HCT116 (cell line): Measurements from ENCODE around the gene F7.

ENCODE experiments used
- ATF3 ChIP-seq: IDR thresholded peaks from 2 replicates; pipeline ENCODE4 v1.6.1; 2012
- CEBPB ChIP-seq: IDR thresholded peaks from 2 replicates; pipeline ENCODE4 v1.6.1; 2012; ENCODE audit warnings: low read depth
- CTCF ChIP-seq, 3 experiments: fragments of 200-600 bp in 1 of 3; sonication (generic) in 1 of 3; IDR thresholded peaks in 2 of 3; conservative IDR thresholded peaks in 1 of 3; 2 replicates each; pipeline ENCODE4 v1.5.1; 2012 to 2017; ENCODE audit warnings: low read depth in 2 of 3, low read length in 2 of 3, antibody characterized with exemption in 1 of 3, borderline replicate concordance in 1 of 3, control low read depth in 1 of 3, mild to moderate bottlenecking in 1 of 3, mixed read lengths in 1 of 3, mixed run types in 1 of 3, moderate library complexity in 1 of 3; ENCODE audit not compliant: insufficient read depth in 1 of 3
- EZH2 ChIP-seq: fragments of 200-600 bp; sonication (generic); IDR thresholded peaks from 2 replicates; pipeline ENCODE4 v1.6.1; 2017; ENCODE audit warnings: antibody characterized with exemption, mixed run types
- EZH2phosphoT487 ChIP-seq: fragments of 200-600 bp; IDR thresholded peaks from 2 replicates; pipeline ENCODE4 v1.6.1; 2018; ENCODE audit warnings: antibody characterized with exemption, borderline replicate concordance
- POLR2A ChIP-seq: IDR thresholded peaks from 2 replicates; pipeline ENCODE4 v1.7.0; 2011; ENCODE audit warnings: borderline replicate concordance; ENCODE audit not compliant: insufficient read depth, insufficient read length; ENCODE audit errors: extremely low read depth
- RAD21 ChIP-seq: IDR thresholded peaks from 2 replicates; pipeline ENCODE4 v1.6.1; 2012; ENCODE audit warnings: low read depth, mild to moderate bottlenecking
- SP1 ChIP-seq: IDR thresholded peaks from 2 replicates; pipeline ENCODE4 v1.6.1; 2012; ENCODE audit warnings: low read depth
- TCF7L2 ChIP-seq: IDR thresholded peaks from 2 replicates; pipeline ENCODE4 v1.7.0; 2011; ENCODE audit warnings: borderline replicate concordance, inconsistent platforms; ENCODE audit not compliant: insufficient read depth, insufficient read length; ENCODE audit errors: extremely low read depth
- YY1 ChIP-seq: IDR thresholded peaks from 2 replicates; pipeline ENCODE4 v1.6.1; 2011; ENCODE audit warnings: low read length, low read depth, moderate library complexity, mild to moderate bottlenecking; ENCODE audit not compliant: insufficient replicate concordance; ENCODE audit errors: extremely low read depth
- ZNF274 ChIP-seq: fragments of 200-500 bp; sonication (Bioruptor generic); IDR thresholded peaks from 2 replicates; pipeline ENCODE4 v1.6.1; 2014; ENCODE audit warnings: mild to moderate bottlenecking, low read depth, low read length, inconsistent platforms

GRCh38 chr13:113138792-113139551 lies 33.4 kb downstream of the F7 start:
- TF ChIP-seq YY1 = no peak
- no peak for TF ChIP-seq ATF3
- no peak for TF ChIP-seq RAD21
- no peak for TF ChIP-seq CTCF (IDR thresholded peaks at IDR 0.05 in 2 of 3, conservative IDR thresholded peaks at IDR 0.05 in 1 of 3; ENCODE audit: borderline replicate concordance in 1 of 3, insufficient read depth in 1 of 3, low read depth in 2 of 3, low read length in 2 of 3)
- TF ChIP-seq ZNF274 = no peak
- TF ChIP-seq EZH2 = no peak
- no peak for TF ChIP-seq EZH2phosphoT487
- TF ChIP-seq POLR2A = no peak
- TF ChIP-seq SP1 = no peak
- no peak for TF ChIP-seq CEBPB
- TF ChIP-seq TCF7L2 = no peak
